ENCODE data around the gene APAF1. TPM values are rescaled to one million over a fixed set of nuclear protein-coding genes. Genes with fewer than 3 reads are reported as not detected.

Gene APAF1
- total and polyA plus RNA-seq, 10 of the 15 experiments (the other 5 are each of a cell fraction or from before 2014, with no cell fraction given), result 4.2 to 19.1 (median 14.2) TPM

GRCh38 chr12:98745578-98746391 is 100.7 kb downstream of the APAF1 start:
- TF ChIP-seq, protein P1, sequence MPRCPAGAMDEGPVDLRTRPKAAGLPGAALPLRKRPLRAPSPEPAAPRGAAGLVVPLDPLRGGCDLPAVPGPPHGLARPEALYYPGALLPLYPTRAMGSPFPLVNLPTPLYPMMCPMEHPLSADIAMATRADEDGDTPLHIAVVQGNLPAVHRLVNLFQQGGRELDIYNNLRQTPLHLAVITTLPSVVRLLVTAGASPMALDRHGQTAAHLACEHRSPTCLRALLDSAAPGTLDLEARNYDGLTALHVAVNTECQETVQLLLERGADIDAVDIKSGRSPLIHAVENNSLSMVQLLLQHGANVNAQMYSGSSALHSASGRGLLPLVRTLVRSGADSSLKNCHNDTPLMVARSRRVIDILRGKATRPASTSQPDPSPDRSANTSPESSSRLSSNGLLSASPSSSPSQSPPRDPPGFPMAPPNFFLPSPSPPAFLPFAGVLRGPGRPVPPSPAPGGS (IDR thresholded peaks at IDR 0.05; ENCODE audit: borderline replicate concordance, insufficient read depth, low read depth, low read length, poor library complexity, severe bottlenecking), result no peak
- peak; percentile 45 for TF ChIP-seq HDAC6 (IDR thresholded peaks at IDR 0.05; ENCODE audit: unreplicated experiment)
- CTCF ChIA-PET, result no interaction called here
- peak overlapping the region; percentile 75 for H3K4me3 ChIP-seq
- H2AFZ ChIP-seq (ENCODE audit: control insufficient read depth, low read depth, low read length), result peak overlapping the region; percentile 65
- ATAC-seq (peak; percentile 53), FAIRE-seq (no peak), DNase-seq (ENCODE audit: low read depth, low spot score) (no peak)
- H3K4me1 ChIP-seq (ENCODE audit: control insufficient read depth, insufficient read depth, low read length), result peaks cover 4% of the 10 kb centered on the region; the same call in 1 of the 2 replicates
- intact Hi-C loops (cut with micrococcal nuclease; ENCODE audit: unreplicated experiment), result no loop called here
- WGBS (ENCODE audit: insufficient coverage, insufficient replicate concordance, low lambda C conversion rate, missing lambda C conversion rate), result 5% methylated on average over 54 of the region's 54 CpGs
- no peaks in the 10 kb centered on the region for H3K36me3 ChIP-seq (ENCODE audit: control insufficient read depth in 2 of 2, insufficient read depth in 2 of 2, low read length in 1 of 2)
- H3K9ac ChIP-seq (ENCODE audit: control insufficient read depth, insufficient read depth, low read length), result peak overlapping the region; percentile 26; the same call in 1 of the 2 replicates
- peak overlapping the region; percentile 98 for H3K4me2 ChIP-seq (ENCODE audit: control insufficient read depth, insufficient read depth)
- no peaks in the 10 kb centered on the region for H3K79me2 ChIP-seq (ENCODE audit: control insufficient read depth, insufficient read depth, low read length)
- peaks cover 3 to 7% of the 10 kb centered on the region in 2 experiments; a peak in 3 of 4 replicates for H3K27me3 ChIP-seq (replicated peaks in 1 of 2; ENCODE audit: control insufficient read depth in 2 of 2, insufficient read depth in 2 of 2, low read length in 1 of 2)
- POLR2A ChIA-PET, result no interaction called here
- BruUV-seq (replicated peaks), result no TSS peak
- no peak overlapping the region for H3K27ac ChIP-seq (ENCODE audit: control insufficient read depth, insufficient read depth)
- H3K9me3 ChIP-seq (replicated peaks; ENCODE audit: control insufficient read depth, insufficient read depth, low read length), result no peaks in the 10 kb centered on the region
- in situ Hi-C loops (cut with MboI), result no loop called here
- no peaks in the 10 kb centered on the region for H4K20me1 ChIP-seq (ENCODE audit: control insufficient read depth, insufficient read depth)
- RAD21 ChIA-PET (ENCODE audit: unreplicated experiment), result no interaction called here
- SMC1A ChIA-PET (ENCODE audit: uncharacterized antibody, unreplicated experiment), result no interaction called here

DNA sequence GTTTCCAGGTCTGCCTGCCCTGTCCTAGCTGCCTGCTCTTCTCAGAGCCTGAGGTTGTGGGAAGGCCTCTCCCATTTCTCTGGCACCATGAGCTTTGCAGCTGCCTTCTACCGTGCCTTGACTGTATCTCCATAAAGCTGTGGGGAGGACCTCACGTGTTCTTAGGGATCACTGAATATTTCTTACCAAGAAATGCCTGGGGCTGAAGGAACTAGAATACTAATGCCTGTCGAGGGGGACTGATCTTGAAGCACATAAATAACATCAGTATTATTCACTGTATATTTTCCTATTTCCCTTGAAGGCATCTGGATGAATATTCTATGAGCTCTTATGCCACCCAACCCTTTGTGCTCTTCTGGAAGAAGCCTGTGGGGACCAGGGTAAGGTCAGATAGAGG is 103.4 kb downstream of the APAF1 start:
- intact Hi-C loops (cut with micrococcal nuclease; ENCODE audit: unreplicated experiment), result no loop called here
- Histone ChIP-seq H4K20me1 (ENCODE audit: control insufficient read depth, insufficient read depth) (no peaks in the 10 kb centered on the region), H3K36me3 (ENCODE audit: control insufficient read depth in 2 of 2, insufficient read depth in 2 of 2, low read length in 1 of 2) (no peaks in the 10 kb centered on the region)
- TF ChIP-seq ZNF207 (IDR thresholded peaks at IDR 0.05; ENCODE audit: borderline replicate concordance) (no peak), SIX5 (IDR thresholded peaks at IDR 0.05; ENCODE audit: low read depth, low read length, severe bottlenecking) (no peak), MYB (IDR thresholded peaks at IDR 0.05; ENCODE audit: borderline replicate concordance, low read depth, low read length) (no peak), NFIC (IDR thresholded peaks at IDR 0.05; ENCODE audit: low read depth, low read length) (no peak), EGR1 (IDR thresholded peaks at IDR 0.05; ENCODE audit: borderline replicate concordance in 1 of 2, low read depth in 2 of 2, low read length in 2 of 2) (no peak), MTA2 (IDR thresholded peaks at IDR 0.05; ENCODE audit: low read depth) (no peak), KLF5 (IDR thresholded peaks at IDR 0.05; ENCODE audit: partially characterized antibody) (no peak), HDGF (IDR thresholded peaks at IDR 0.05) (no peak), HDAC6 (IDR thresholded peaks at IDR 0.05; ENCODE audit: unreplicated experiment) (no peak), SMARCA5 (IDR thresholded peaks at IDR 0.05) (no peak), GATAD2B (conservative IDR thresholded peaks at IDR 0.05; ENCODE audit: low read depth) (no peak), ZNF274 (IDR thresholded peaks at IDR 0.05; ENCODE audit: insufficient read depth, insufficient read length) (no peak), CHD1 (IDR thresholded peaks at IDR 0.05; ENCODE audit: low read depth, low read length) (no peak)
- TF ChIP-seq, protein P2, sequence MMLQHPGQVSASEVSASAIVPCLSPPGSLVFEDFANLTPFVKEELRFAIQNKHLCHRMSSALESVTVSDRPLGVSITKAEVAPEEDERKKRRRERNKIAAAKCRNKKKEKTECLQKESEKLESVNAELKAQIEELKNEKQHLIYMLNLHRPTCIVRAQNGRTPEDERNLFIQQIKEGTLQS (IDR thresholded peaks at IDR 0.05; ENCODE audit: borderline replicate concordance, extremely low read depth, low read depth, low read length), result no peak

More for the DNA sequence above, 103.4 kb downstream of the APAF1 start:
- DNase-seq (ENCODE audit: low read depth, low spot score), result no peak
- Histone ChIP-seq H3K27me3 (replicated peaks in 1 of 2; ENCODE audit: control insufficient read depth in 2 of 2, insufficient read depth in 2 of 2, low read length in 1 of 2) (peaks cover 3 to 7% of the 10 kb centered on the region in 2 experiments; a peak in 3 of 4 replicates), H2AFZ (ENCODE audit: control insufficient read depth, low read depth, low read length) (no peak overlapping the region), H3K9me3 (replicated peaks; ENCODE audit: control insufficient read depth, insufficient read depth, low read length) (no peaks in the 10 kb centered on the region), H3K4me1 (ENCODE audit: control insufficient read depth, insufficient read depth, low read length) (peaks cover 4% of the 10 kb centered on the region; the same call in 1 of the 2 replicates), H3K4me2 (ENCODE audit: control insufficient read depth, insufficient read depth) (no peak overlapping the region), H3K79me2 (ENCODE audit: control insufficient read depth, insufficient read depth, low read length) (no peaks in the 10 kb centered on the region), H3K4me3 (no peak overlapping the region), H3K9ac (ENCODE audit: control insufficient read depth, insufficient read depth, low read length) (no peak overlapping the region), H3K27ac (ENCODE audit: control insufficient read depth, insufficient read depth) (no peak overlapping the region)
- BruUV-seq (replicated peaks), result no TSS peak
- FAIRE-seq, result no peak
- SMC1A ChIA-PET (ENCODE audit: uncharacterized antibody, unreplicated experiment), result interaction anchor here (1.0 kb wide), 1 partner anchor 8 kb away, joined by 3 read pairs; no protein-coding TSS in a partner anchor
- CTCF ChIA-PET, result no interaction called here
- ATAC-seq, result no peak
- RAD21 ChIA-PET (ENCODE audit: unreplicated experiment), result no interaction called here
- POLR2A ChIA-PET, result interaction anchor here (0.6 kb wide), 1 partner anchor 20 kb away, joined by 7 read pairs; no protein-coding TSS in a partner anchor
- WGBS (ENCODE audit: insufficient coverage, insufficient replicate concordance, low lambda C conversion rate, missing lambda C conversion rate), result 55% methylated on average over 3 of the region's 3 CpGs
- in situ Hi-C loops (cut with MboI), result no loop called here
